GM23338 (cell line): ENCODE results near the gene PREP. TPM values are rescaled to one million over a fixed set of nuclear protein-coding genes. Genes with fewer than 3 reads are reported as not detected.
"Not testable (repeated sequence)": the region's sequence is repeated elsewhere in the genome, so short reads cannot be mapped to it uniquely, and the experiment has no call there.

ENCODE experiments used
- ATAC-seq: fragments of 200-7000 bp; cut with Tn5 transposase; 3 replicates; pipeline ENCODE4 v1.9.1; 2020
- DNase-seq: peaks from one replicate; pipeline ENCODE4 v3.0.0-alpha.2; 2015; ENCODE audit warnings: low spot score
- H2AFZ ChIP-seq: fragments of 200-600 bp; sonication (generic); 2 replicates; pipeline ENCODE4 v1.8.0; 2016; ENCODE audit warnings: antibody characterized with exemption, mild to moderate bottlenecking, moderate library complexity
- H3F3A ChIP-seq: fragments of 200-600 bp; sonication (generic); replicated peaks from 2 replicates; pipeline ENCODE4 v1.8.0; 2017; ENCODE audit warnings: antibody characterized with exemption, mixed run types, low read depth
- H3K27ac ChIP-seq: fragments of 200-600 bp; sonication (generic); 2 replicates; pipeline ENCODE4 v1.6.1; 2016; ENCODE audit warnings: low read depth
- H3K27me3 ChIP-seq: fragments of 200-600 bp; sonication (generic); 2 replicates; pipeline ENCODE4 v1.8.0; 2016; ENCODE audit warnings: mild to moderate bottlenecking, mixed run types, moderate library complexity; ENCODE audit not compliant: insufficient read depth
- H3K36me3 ChIP-seq: fragments of 200-600 bp; sonication (generic); 2 replicates; pipeline ENCODE4 v1.8.0; 2016; ENCODE audit warnings: mild to moderate bottlenecking; ENCODE audit not compliant: insufficient read depth
- H3K4me1 ChIP-seq: fragments of 200-600 bp; sonication (generic); 2 replicates; pipeline ENCODE4 v1.8.0; 2016; ENCODE audit warnings: mild to moderate bottlenecking, moderate library complexity; ENCODE audit not compliant: insufficient read depth
- H3K4me2 ChIP-seq: fragments of 200-600 bp; sonication (generic); 2 replicates; pipeline ENCODE4 v1.7.1; 2017; ENCODE audit warnings: mixed run types
- H3K4me3 ChIP-seq: fragments of 200-600 bp; sonication (generic); 2 replicates; pipeline ENCODE4 v1.6.1; 2016; ENCODE audit warnings: mixed run types
- H3K79me2 ChIP-seq: fragments of 200-600 bp; sonication (generic); replicated peaks from 2 replicates; pipeline ENCODE4 v1.8.0; 2017; ENCODE audit warnings: mild to moderate bottlenecking; ENCODE audit not compliant: insufficient read depth
- H3K9me2 ChIP-seq: fragments of 200-600 bp; sonication (generic); 2 replicates; pipeline ENCODE4 v1.8.0; 2017; ENCODE audit not compliant: insufficient read depth
- H4K20me1 ChIP-seq: fragments of 200-600 bp; sonication (generic); replicated peaks from 2 replicates; pipeline ENCODE4 v1.8.0; 2017; ENCODE audit warnings: mild to moderate bottlenecking; ENCODE audit not compliant: insufficient read depth
- H3K27ac Mint-ChIP-seq: 2 replicates; pipeline ENCODE4 v1.8.0; 2020; ENCODE audit warnings: inconsistent platforms, mild to moderate bottlenecking, moderate library complexity, mixed read lengths
- H3K27me3 Mint-ChIP-seq: 3 replicates; pipeline ENCODE4 v1.8.0; 2022; ENCODE audit warnings: low read depth, mild to moderate bottlenecking, moderate library complexity, mixed read lengths, inconsistent platforms; ENCODE audit not compliant: insufficient read depth, poor library complexity
- H3K36me3 Mint-ChIP-seq: 3 replicates; pipeline ENCODE4 v1.8.0; 2021; ENCODE audit warnings: low read depth, mild to moderate bottlenecking, inconsistent platforms, moderate library complexity, mixed read lengths
- H3K4me1 Mint-ChIP-seq: 3 replicates; pipeline ENCODE4 v1.8.0; 2020; ENCODE audit warnings: mild to moderate bottlenecking, inconsistent platforms, mixed read lengths
- H3K4me3 Mint-ChIP-seq: 3 replicates; pipeline ENCODE4 v1.8.0; 2021; ENCODE audit warnings: moderate library complexity, mild to moderate bottlenecking, inconsistent platforms, mixed read lengths
- H3K9me3 Mint-ChIP-seq: 3 replicates; pipeline ENCODE4 v1.8.0; 2020; ENCODE audit warnings: moderate library complexity, mild to moderate bottlenecking, inconsistent platforms, mixed read lengths
- EZH2 ChIP-seq: fragments of 200-600 bp; sonication (generic); IDR thresholded peaks from one replicate; pipeline ENCODE4 v1.8.0; 2017; ENCODE audit warnings: antibody characterized with exemption, mild to moderate bottlenecking, low read depth; ENCODE audit not compliant: unreplicated experiment
- NANOG ChIP-seq: IDR thresholded peaks from 2 replicates; pipeline ENCODE4 v1.6.1; 2016; ENCODE audit warnings: antibody characterized with exemption, borderline replicate concordance
- STAT1 ChIP-seq: IDR thresholded peaks from one replicate; pipeline ENCODE4 v1.6.1; 2016; ENCODE audit warnings: antibody characterized with exemption; ENCODE audit not compliant: unreplicated experiment
- polyA plus RNA-seq: library from polyadenylated mRNA; unstranded; fragments of >200 nt; fragmentation: Nextera tagmentation; extraction: Ambion mirVana; gene quantifications from 2 replicates; pipeline ENCODE4 v1.2.1, GENCODE V29; 2016
- total RNA-seq: library from RNA; depleted of rRNA; stranded (reverse); fragments of >200 nt; shearing (Covaris generic); gene quantifications from 2 replicates; pipeline ENCODE4 v1.2.3, GENCODE V29; 2014
- TF ChIP-seq, protein P1 (sequence below): fragments of 250-450 bp; sonication (Bioruptor Pico); IDR thresholded peaks from 2 replicates; pipeline ENCODE4 v1.5.0; 2020; ENCODE audit warnings: mild to moderate bottlenecking, moderate library complexity
- TF ChIP-seq, protein P2 (sequence below), 2 experiments: fragments of 200-600 bp in 1 of 2; sonication (generic) in 1 of 2; conservative IDR thresholded peaks; 2 replicates each; pipeline versions ENCODE4 v1.5.1 to v1.6.1; 2016 to 2017; ENCODE audit warnings: antibody characterized with exemption in 2 of 2, low read depth in 2 of 2, mild to moderate bottlenecking in 2 of 2, moderate library complexity in 1 of 2
- TF ChIP-seq, protein P3 (sequence below): IDR thresholded peaks from 2 replicates; pipeline ENCODE4 v1.6.1; 2016; ENCODE audit warnings: antibody characterized with exemption

Gene PREP
- total and polyA plus RNA-seq, 2 experiments from 2014 or later = 28.5 to 52.7 TPM

DNA sequence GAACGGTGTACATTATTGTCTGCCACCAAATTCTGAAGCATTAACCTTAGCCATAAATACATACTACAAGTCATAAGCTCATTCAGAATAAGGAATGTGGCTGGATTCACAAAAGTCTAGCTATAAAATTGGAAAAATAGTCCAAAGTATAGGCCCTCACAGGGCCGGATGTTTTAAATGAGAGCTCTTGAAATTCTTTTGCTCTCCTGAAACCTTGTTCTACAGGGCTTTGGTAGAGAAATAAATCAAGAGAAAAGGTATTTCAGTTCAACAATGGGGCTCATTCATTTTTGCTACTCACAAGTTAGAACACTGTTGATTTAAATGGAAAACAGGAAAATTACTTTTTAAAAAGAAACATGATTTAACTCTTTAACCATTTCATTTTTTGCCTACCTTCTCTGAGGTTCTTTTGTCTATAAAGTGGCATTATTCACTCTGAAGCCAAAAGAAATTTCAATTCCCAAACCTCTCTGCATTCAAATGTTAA, 58.0 kb downstream of the PREP start (continued):
- TF ChIP-seq, protein P1, sequence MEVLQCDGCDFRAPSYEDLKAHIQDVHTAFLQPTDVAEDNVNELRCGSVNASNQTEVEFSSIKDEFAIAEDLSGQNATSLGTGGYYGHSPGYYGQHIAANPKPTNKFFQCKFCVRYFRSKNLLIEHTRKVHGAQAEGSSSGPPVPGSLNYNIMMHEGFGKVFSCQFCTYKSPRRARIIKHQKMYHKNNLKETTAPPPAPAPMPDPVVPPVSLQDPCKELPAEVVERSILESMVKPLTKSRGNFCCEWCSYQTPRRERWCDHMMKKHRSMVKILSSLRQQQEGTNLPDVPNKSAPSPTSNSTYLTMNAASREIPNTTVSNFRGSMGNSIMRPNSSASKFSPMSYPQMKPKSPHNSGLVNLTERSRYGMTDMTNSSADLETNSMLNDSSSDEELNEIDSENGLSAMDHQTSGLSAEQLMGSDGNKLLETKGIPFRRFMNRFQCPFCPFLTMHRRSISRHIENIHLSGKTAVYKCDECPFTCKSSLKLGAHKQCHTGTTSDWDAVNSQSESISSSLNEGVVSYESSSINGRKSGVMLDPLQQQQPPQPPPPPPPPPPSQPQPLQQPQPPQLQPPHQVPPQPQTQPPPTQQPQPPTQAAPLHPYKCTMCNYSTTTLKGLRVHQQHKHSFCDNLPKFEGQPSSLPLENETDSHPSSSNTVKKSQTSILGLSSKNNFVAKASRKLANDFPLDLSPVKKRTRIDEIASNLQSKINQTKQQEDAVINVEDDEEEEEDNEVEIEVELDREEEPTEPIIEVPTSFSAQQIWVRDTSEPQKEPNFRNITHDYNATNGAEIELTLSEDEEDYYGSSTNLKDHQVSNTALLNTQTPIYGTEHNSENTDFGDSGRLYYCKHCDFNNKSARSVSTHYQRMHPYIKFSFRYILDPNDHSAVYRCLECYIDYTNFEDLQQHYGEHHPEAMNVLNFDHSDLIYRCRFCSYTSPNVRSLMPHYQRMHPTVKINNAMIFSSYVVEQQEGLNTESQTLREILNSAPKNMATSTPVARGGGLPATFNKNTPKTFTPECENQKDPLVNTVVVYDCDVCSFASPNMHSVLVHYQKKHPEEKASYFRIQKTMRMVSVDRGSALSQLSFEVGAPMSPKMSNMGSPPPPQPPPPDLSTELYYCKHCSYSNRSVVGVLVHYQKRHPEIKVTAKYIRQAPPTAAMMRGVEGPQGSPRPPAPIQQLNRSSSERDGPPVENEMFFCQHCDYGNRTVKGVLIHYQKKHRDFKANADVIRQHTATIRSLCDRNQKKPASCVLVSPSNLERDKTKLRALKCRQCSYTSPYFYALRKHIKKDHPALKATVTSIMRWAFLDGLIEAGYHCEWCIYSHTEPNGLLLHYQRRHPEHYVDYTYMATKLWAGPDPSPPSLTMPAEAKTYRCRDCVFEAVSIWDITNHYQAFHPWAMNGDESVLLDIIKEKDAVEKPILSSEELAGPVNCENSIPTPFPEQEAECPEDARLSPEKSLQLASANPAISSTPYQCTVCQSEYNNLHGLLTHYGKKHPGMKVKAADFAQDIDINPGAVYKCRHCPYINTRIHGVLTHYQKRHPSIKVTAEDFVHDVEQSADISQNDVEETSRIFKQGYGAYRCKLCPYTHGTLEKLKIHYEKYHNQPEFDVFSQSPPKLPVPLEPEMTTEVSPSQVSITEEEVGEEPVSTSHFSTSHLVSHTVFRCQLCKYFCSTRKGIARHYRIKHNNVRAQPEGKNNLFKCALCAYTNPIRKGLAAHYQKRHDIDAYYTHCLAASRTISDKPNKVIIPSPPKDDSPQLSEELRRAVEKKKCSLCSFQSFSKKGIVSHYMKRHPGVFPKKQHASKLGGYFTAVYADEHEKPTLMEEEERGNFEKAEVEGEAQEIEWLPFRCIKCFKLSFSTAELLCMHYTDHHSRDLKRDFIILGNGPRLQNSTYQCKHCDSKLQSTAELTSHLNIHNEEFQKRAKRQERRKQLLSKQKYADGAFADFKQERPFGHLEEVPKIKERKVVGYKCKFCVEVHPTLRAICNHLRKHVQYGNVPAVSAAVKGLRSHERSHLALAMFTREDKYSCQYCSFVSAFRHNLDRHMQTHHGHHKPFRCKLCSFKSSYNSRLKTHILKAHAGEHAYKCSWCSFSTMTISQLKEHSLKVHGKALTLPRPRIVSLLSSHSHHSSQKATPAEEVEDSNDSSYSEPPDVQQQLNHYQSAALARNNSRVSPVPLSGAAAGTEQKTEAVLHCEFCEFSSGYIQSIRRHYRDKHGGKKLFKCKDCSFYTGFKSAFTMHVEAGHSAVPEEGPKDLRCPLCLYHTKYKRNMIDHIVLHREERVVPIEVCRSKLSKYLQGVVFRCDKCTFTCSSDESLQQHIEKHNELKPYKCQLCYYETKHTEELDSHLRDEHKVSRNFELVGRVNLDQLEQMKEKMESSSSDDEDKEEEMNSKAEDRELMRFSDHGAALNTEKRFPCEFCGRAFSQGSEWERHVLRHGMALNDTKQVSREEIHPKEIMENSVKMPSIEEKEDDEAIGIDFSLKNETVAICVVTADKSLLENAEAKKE (CRISPR knock-in tag) = no peak
- TF ChIP-seq EZH2 = no peak
- TF ChIP-seq, protein P2, sequence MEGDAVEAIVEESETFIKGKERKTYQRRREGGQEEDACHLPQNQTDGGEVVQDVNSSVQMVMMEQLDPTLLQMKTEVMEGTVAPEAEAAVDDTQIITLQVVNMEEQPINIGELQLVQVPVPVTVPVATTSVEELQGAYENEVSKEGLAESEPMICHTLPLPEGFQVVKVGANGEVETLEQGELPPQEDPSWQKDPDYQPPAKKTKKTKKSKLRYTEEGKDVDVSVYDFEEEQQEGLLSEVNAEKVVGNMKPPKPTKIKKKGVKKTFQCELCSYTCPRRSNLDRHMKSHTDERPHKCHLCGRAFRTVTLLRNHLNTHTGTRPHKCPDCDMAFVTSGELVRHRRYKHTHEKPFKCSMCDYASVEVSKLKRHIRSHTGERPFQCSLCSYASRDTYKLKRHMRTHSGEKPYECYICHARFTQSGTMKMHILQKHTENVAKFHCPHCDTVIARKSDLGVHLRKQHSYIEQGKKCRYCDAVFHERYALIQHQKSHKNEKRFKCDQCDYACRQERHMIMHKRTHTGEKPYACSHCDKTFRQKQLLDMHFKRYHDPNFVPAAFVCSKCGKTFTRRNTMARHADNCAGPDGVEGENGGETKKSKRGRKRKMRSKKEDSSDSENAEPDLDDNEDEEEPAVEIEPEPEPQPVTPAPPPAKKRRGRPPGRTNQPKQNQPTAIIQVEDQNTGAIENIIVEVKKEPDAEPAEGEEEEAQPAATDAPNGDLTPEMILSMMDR (conservative IDR thresholded peaks at IDR 0.05; ENCODE audit: low read depth in 2 of 2) = no peak
- no peak for TF ChIP-seq NANOG
- no peak for TF ChIP-seq STAT1
- TF ChIP-seq, protein P3, sequence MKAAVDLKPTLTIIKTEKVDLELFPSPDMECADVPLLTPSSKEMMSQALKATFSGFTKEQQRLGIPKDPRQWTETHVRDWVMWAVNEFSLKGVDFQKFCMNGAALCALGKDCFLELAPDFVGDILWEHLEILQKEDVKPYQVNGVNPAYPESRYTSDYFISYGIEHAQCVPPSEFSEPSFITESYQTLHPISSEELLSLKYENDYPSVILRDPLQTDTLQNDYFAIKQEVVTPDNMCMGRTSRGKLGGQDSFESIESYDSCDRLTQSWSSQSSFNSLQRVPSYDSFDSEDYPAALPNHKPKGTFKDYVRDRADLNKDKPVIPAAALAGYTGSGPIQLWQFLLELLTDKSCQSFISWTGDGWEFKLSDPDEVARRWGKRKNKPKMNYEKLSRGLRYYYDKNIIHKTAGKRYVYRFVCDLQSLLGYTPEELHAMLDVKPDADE = no peak

DNA sequence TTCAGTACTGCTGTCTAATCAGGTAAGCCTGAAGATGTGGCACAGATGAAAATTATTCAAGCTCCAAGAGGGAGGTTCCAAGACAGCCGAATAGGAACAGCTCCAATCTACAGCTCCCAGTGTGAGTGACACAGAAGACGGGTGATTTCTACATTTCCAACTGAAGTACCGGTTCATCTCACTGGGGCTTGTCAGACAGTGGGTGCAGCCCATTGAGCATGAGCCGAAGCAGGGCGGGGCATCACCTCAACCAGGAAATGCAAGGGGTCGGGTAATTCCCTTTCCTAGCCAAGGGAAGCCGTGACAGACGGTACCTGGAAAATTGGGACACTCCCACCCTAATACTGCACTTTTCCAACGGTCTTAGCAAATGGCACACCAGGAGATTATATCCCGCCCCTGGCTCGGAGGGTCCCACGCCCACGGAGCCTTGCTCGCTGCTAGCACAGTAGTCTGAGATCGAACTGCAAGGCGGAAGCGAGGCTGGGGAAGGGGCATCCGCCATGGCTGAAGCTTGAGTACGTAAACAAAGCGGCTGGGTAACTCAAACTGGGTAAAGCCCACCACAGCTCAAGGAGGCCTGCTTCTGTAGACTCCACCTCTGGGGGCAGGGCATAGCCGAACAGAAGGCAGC, 64.4 kb downstream of the PREP start:
- not testable (repeated sequence) for H3K4me2 ChIP-seq, H3K9me3 Mint-ChIP-seq, H3K27me3 Mint-ChIP-seq, H3K27ac Mint-ChIP-seq, H2AFZ ChIP-seq, H3F3A ChIP-seq, ATAC-seq, H3K4me3 ChIP-seq, H3K27ac ChIP-seq, H3K4me3 Mint-ChIP-seq, H3K4me1 ChIP-seq, H3K4me1 Mint-ChIP-seq, H3K27me3 ChIP-seq, H3K36me3 ChIP-seq, H3K79me2 ChIP-seq, DNase-seq, H3K9me2 ChIP-seq, H4K20me1 ChIP-seq
- H3K36me3 Mint-ChIP-seq = peaks cover 51% of the 10 kb centered on the region
